ENCODE data around the gene DAPK1.

The DAPK1 gene

DNA sequence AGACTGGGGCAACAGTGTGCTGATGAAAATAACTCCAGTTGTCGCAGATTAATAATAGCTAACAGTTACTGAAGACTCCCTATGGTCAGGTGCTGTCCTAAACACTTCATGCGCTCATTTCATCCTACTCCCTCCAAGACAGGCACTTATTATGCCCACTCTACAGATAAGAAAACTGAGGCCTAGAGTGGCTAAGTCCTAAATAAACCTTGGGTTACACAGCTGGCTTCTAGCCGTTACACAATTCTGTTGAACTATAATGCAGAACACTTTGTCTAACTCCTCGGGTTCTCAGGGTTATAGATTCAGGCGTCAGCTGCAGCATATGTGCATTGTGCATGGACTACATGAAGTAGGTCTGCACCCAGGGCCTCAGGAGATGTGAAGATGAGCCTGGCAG is 103.9 kb downstream of the DAPK1 start:
- Histone ChIP-seq H3K4me2 (ENCODE audit: low read length) (no peak overlapping the region), H3F3A (ENCODE audit: insufficient read depth, low read length) (no peaks in the 10 kb centered on the region), H3K79me2 (ENCODE audit: insufficient read depth, low read length) (no peaks in the 10 kb centered on the region)

DNA sequence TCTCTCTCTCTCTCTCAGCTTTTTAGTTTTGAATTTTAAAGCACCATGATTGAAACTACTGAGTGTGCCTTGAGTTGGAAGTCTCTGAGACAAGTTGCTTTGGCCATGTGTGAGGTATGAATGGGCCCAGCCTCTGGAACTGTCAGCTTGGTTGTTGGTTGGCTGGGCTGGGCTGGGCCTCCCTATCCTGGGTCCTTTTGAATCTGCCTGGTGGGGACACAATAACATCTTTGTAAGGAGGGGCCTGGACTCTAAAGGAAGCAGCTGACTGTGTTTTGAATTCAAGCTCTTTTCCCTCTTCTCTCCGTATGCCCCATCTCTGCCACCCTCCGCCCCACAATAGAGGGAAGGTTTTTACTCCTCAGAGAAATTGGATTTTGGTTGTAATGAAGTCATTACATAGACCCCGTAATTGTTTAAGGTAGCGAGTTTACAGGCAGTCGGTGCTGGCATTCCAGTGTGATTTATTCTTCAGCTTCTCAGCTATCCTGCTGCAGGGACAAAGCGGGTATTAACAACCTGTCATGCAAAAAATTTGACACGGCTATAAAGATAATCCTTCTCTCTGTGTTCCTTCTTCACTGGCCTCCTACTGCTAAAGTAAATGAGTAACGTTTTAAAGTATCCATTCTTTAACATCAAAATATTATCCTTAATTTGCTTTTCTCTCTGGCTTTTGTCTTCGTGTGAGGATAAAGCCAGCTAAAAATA is 105.4 kb downstream of the DAPK1 start:
- Histone ChIP-seq H3K4me3 (ENCODE audit: low read depth, low read length, poor library complexity, severe bottlenecking) (no peak overlapping the region), H3K9me3 (ENCODE audit: low read length) (0 out of 2 replicates have a peak, but pooled peaks cover 2% of the 10 kb centered on the region), H3K27ac (ENCODE audit: low read depth, low read length, poor library complexity, severe bottlenecking) (no peak overlapping the region), H3K9ac (ENCODE audit: low read length) (no peak overlapping the region), H3K36me3 (ENCODE audit: insufficient read depth, low read length) (no peaks in the 10 kb centered on the region), H3K9me2 (ENCODE audit: low read depth, low read length) (no peaks in the 10 kb centered on the region), H3F3A (ENCODE audit: insufficient read depth, low read length) (no peaks in the 10 kb centered on the region), H3K4me2 (ENCODE audit: low read length) (no peak overlapping the region), H3K79me2 (ENCODE audit: insufficient read depth, low read length) (no peaks in the 10 kb centered on the region), H3K27me3 (ENCODE audit: insufficient read depth, low read length) (no peaks in the 10 kb centered on the region), H3K4me1 (ENCODE audit: insufficient read depth, low read length, severe bottlenecking) (no peaks in the 10 kb centered on the region), H2AFZ (ENCODE audit: low read length) (no peak overlapping the region), H4K20me1 (ENCODE audit: insufficient read depth, low read length) (no peaks in the 10 kb centered on the region)
- TF ChIP-seq, protein P1, sequence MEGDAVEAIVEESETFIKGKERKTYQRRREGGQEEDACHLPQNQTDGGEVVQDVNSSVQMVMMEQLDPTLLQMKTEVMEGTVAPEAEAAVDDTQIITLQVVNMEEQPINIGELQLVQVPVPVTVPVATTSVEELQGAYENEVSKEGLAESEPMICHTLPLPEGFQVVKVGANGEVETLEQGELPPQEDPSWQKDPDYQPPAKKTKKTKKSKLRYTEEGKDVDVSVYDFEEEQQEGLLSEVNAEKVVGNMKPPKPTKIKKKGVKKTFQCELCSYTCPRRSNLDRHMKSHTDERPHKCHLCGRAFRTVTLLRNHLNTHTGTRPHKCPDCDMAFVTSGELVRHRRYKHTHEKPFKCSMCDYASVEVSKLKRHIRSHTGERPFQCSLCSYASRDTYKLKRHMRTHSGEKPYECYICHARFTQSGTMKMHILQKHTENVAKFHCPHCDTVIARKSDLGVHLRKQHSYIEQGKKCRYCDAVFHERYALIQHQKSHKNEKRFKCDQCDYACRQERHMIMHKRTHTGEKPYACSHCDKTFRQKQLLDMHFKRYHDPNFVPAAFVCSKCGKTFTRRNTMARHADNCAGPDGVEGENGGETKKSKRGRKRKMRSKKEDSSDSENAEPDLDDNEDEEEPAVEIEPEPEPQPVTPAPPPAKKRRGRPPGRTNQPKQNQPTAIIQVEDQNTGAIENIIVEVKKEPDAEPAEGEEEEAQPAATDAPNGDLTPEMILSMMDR (IDR thresholded peaks at IDR 0.05; ENCODE audit: low read length): no peak
- no peak for TF ChIP-seq EZH2 (IDR thresholded peaks at IDR 0.05; ENCODE audit: borderline replicate concordance, low read length)

More for the DNA sequence above, 103.9 kb downstream of the DAPK1 start:
- Histone ChIP-seq H4K20me1 (ENCODE audit: insufficient read depth, low read length) (no peaks in the 10 kb centered on the region), H3K9me3 (ENCODE audit: low read length) (no peaks in the 10 kb centered on the region), H3K27ac (ENCODE audit: low read depth, low read length, poor library complexity, severe bottlenecking) (no peak overlapping the region), H3K9ac (ENCODE audit: low read length) (no peak overlapping the region), H3K4me3 (ENCODE audit: low read depth, low read length, poor library complexity, severe bottlenecking) (no peak overlapping the region), H3K27me3 (ENCODE audit: insufficient read depth, low read length) (no peaks in the 10 kb centered on the region), H2AFZ (ENCODE audit: low read length) (no peak overlapping the region), H3K4me1 (ENCODE audit: insufficient read depth, low read length, severe bottlenecking) (no peaks in the 10 kb centered on the region), H3K36me3 (ENCODE audit: insufficient read depth, low read length) (no peaks in the 10 kb centered on the region), H3K9me2 (ENCODE audit: low read depth, low read length) (no peaks in the 10 kb centered on the region)
- TF ChIP-seq, protein P1 (IDR thresholded peaks at IDR 0.05; ENCODE audit: low read length): no peak
- TF ChIP-seq EZH2 (IDR thresholded peaks at IDR 0.05; ENCODE audit: borderline replicate concordance, low read length): no peak

DNA sequence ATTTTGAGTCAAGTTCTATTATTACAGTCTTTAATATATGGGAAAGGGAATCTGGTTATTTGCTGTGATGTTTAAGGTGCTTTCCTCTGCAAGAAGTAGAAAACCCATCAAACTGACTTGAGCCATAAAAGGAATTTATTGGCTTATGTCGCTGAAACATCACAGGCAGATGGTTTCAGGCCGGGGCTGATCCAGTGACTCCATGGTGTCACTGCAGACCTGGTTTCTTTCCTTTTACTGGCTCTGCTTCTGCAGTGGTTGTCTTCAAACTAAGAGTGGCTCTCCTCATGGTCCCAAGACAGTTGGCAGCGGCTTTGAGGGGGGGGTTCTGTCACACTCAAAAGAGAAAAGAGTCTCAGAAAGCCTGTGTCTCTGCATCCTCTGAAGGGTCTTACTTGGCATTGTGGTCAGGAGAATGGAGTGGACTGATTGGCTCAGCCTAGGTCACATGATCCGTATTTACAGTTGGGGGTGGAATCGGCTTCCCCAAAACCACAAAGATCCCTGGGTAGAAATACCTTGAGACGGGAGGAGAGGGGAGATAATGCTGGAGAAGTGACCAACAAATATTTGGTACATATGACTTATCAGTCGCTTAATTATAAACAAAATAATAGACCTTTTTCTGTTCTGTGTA is 106.3 kb downstream of the DAPK1 start:
- Histone ChIP-seq H3F3A (ENCODE audit: insufficient read depth, low read length) (no peaks in the 10 kb centered on the region), H3K79me2 (ENCODE audit: insufficient read depth, low read length) (no peaks in the 10 kb centered on the region), H3K4me1 (ENCODE audit: insufficient read depth, low read length, severe bottlenecking) (no peaks in the 10 kb centered on the region), H4K20me1 (ENCODE audit: insufficient read depth, low read length) (no peaks in the 10 kb centered on the region), H3K27ac (ENCODE audit: low read depth, low read length, poor library complexity, severe bottlenecking) (no peak overlapping the region), H3K9me3 (ENCODE audit: low read length) (0 out of 2 replicates have a peak, but pooled peaks cover 2% of the 10 kb centered on the region), H3K4me2 (ENCODE audit: low read length) (no peak overlapping the region), H3K9me2 (ENCODE audit: low read depth, low read length) (no peaks in the 10 kb centered on the region), H3K4me3 (ENCODE audit: low read depth, low read length, poor library complexity, severe bottlenecking) (no peak overlapping the region), H3K27me3 (ENCODE audit: insufficient read depth, low read length) (0 out of 2 replicates have a peak, but pooled peaks cover 4% of the 10 kb centered on the region), H2AFZ (ENCODE audit: low read length) (no peak overlapping the region), H3K36me3 (ENCODE audit: insufficient read depth, low read length) (no peaks in the 10 kb centered on the region), H3K9ac (ENCODE audit: low read length) (no peak overlapping the region)
- TF ChIP-seq EZH2 (IDR thresholded peaks at IDR 0.05; ENCODE audit: borderline replicate concordance, low read length): no peak
- TF ChIP-seq, protein P1 (IDR thresholded peaks at IDR 0.05; ENCODE audit: low read length): no peak

Data from OCI-LY1 (cell line).